Mesenchymal stem cell (in vitro differentiated cells and primary cell): ENCODE data around the gene KCTD7.
"Not testable (repeated sequence)": the region's sequence is repeated elsewhere in the genome, so short reads cannot be mapped to it uniquely, and the experiment has no call there.

Experiments used
- DNase-seq: peaks from one replicate; pipeline ENCODE4 v3.0.0-alpha.2; 2013
- H2AFZ ChIP-seq: one replicate; pipeline ENCODE4 v1.6.1; 2013; ENCODE audit warnings: low read depth, mild to moderate bottlenecking, control low read depth, inconsistent platforms, low read length, moderate library complexity
- H2AK5ac ChIP-seq: 2 replicates; pipeline ENCODE4 v1.6.1; 2013; ENCODE audit warnings: low read length, moderate library complexity, mild to moderate bottlenecking, inconsistent platforms; ENCODE audit not compliant: severe bottlenecking
- H2BK120ac ChIP-seq: one replicate; pipeline ENCODE4 v1.6.1; 2013; ENCODE audit warnings: low read depth, mild to moderate bottlenecking, inconsistent platforms, low read length, moderate library complexity
- H2BK12ac ChIP-seq, 2 experiments: one replicate each; pipeline ENCODE4 v1.6.1; 2013; ENCODE audit warnings: inconsistent platforms in 2 of 2, low read length in 2 of 2, mild to moderate bottlenecking in 2 of 2, moderate library complexity in 2 of 2, control low read depth in 1 of 2
- H2BK15ac ChIP-seq: one replicate; pipeline ENCODE4 v1.6.1; 2013; ENCODE audit warnings: mild to moderate bottlenecking, low read depth, inconsistent platforms; ENCODE audit not compliant: poor library complexity, severe bottlenecking
- H2BK5ac ChIP-seq: 2 replicates; pipeline ENCODE4 v1.6.1; 2013; ENCODE audit warnings: low read depth, mild to moderate bottlenecking, low read length, control low read depth, inconsistent platforms; ENCODE audit not compliant: poor library complexity, severe bottlenecking
- H3K14ac ChIP-seq, 2 experiments: one replicate each; pipeline ENCODE4 v1.6.1; 2013; ENCODE audit warnings: inconsistent platforms in 2 of 2, low read length in 2 of 2, control low read depth in 1 of 2, mild to moderate bottlenecking in 1 of 2, moderate library complexity in 1 of 2
- H3K18ac ChIP-seq, 2 experiments: one replicate each; pipeline ENCODE4 v1.6.1; 2013; ENCODE audit warnings: inconsistent platforms in 2 of 2, low read length in 2 of 2, control low read depth in 1 of 2, low read depth in 1 of 2, mild to moderate bottlenecking in 1 of 2
- H3K23ac ChIP-seq, 2 experiments: one replicate each; pipeline ENCODE4 v1.6.1; 2013; ENCODE audit warnings: inconsistent platforms in 2 of 2, low read length in 2 of 2, mild to moderate bottlenecking in 2 of 2, moderate library complexity in 2 of 2, control low read depth in 1 of 2
- H3K27ac ChIP-seq: 2 replicates; pipeline ENCODE4 v1.5.1; 2013; ENCODE audit warnings: mild to moderate bottlenecking, moderate library complexity, low read length, control low read depth, inconsistent platforms; ENCODE audit not compliant: poor library complexity, severe bottlenecking
- H3K27me3 ChIP-seq, 2 experiments: 2 replicates each; pipeline versions ENCODE4 v1.6.1 to v1.7.0; 2013; ENCODE audit warnings: low read length in 2 of 2, mild to moderate bottlenecking in 2 of 2, moderate library complexity in 2 of 2, control low read depth in 1 of 2, inconsistent platforms in 1 of 2; ENCODE audit not compliant: control insufficient read depth in 1 of 2, insufficient read depth in 1 of 2
- H3K36me3 ChIP-seq, 2 experiments: 2 replicates each; pipeline versions ENCODE4 v1.6.1 to v1.7.0; 2013; ENCODE audit warnings: low read length in 2 of 2, control low read depth in 1 of 2, inconsistent platforms in 1 of 2, low read depth in 1 of 2, mild to moderate bottlenecking in 1 of 2; ENCODE audit not compliant: insufficient read depth in 2 of 2, control insufficient read depth in 1 of 2
- H3K4ac ChIP-seq, 2 experiments: one replicate each; pipeline ENCODE4 v1.6.1; 2013; ENCODE audit warnings: inconsistent platforms in 2 of 2, low read length in 2 of 2, mild to moderate bottlenecking in 2 of 2, moderate library complexity in 2 of 2, control low read depth in 1 of 2, low read depth in 1 of 2
- H3K4me1 ChIP-seq: 2 replicates; pipeline ENCODE4 v1.6.1; 2013; ENCODE audit warnings: low read depth, low read length, control low read depth; ENCODE audit not compliant: control insufficient read depth, insufficient read depth
- H3K4me2 ChIP-seq: 2 replicates; pipeline ENCODE4 v1.6.1; 2013; ENCODE audit warnings: low read length, mild to moderate bottlenecking, inconsistent platforms; ENCODE audit not compliant: poor library complexity, severe bottlenecking
- H3K4me3 ChIP-seq, 2 experiments: 2 replicates each; pipeline versions ENCODE4 v1.5.1 to v1.7.0; 2013; ENCODE audit warnings: low read length in 2 of 2, mild to moderate bottlenecking in 2 of 2, control low read depth in 1 of 2, low read depth in 1 of 2; ENCODE audit not compliant: insufficient read depth in 1 of 2
- H3K79me1 ChIP-seq: replicated peaks from 2 replicates; pipeline ENCODE4 v1.6.1; 2013; ENCODE audit warnings: mild to moderate bottlenecking, control low read depth, low read length, inconsistent platforms; ENCODE audit not compliant: poor library complexity, severe bottlenecking
- H3K9ac ChIP-seq: 2 replicates; pipeline ENCODE4 v1.7.0; 2013; ENCODE audit warnings: mild to moderate bottlenecking, low read length, moderate library complexity
- H3K9me3 ChIP-seq: 2 replicates; pipeline ENCODE4 v1.7.0; 2013; ENCODE audit warnings: mild to moderate bottlenecking, low read length; ENCODE audit not compliant: control insufficient read depth
- H4K8ac ChIP-seq: one replicate; pipeline ENCODE4 v1.6.1; 2013; ENCODE audit warnings: inconsistent platforms, mild to moderate bottlenecking, low read length, moderate library complexity
- H4K91ac ChIP-seq: one replicate; pipeline ENCODE4 v1.6.1; 2013; ENCODE audit warnings: mild to moderate bottlenecking, low read length, inconsistent platforms
- WGBS: methylation state at CpG from one replicate; pipeline ENCODE4 v1.1.7; 2013; ENCODE audit warnings: mixed read lengths; 5-methylcytosine and 5-hydroxymethylcytosine counted together

The KCTD7 gene

DNA sequence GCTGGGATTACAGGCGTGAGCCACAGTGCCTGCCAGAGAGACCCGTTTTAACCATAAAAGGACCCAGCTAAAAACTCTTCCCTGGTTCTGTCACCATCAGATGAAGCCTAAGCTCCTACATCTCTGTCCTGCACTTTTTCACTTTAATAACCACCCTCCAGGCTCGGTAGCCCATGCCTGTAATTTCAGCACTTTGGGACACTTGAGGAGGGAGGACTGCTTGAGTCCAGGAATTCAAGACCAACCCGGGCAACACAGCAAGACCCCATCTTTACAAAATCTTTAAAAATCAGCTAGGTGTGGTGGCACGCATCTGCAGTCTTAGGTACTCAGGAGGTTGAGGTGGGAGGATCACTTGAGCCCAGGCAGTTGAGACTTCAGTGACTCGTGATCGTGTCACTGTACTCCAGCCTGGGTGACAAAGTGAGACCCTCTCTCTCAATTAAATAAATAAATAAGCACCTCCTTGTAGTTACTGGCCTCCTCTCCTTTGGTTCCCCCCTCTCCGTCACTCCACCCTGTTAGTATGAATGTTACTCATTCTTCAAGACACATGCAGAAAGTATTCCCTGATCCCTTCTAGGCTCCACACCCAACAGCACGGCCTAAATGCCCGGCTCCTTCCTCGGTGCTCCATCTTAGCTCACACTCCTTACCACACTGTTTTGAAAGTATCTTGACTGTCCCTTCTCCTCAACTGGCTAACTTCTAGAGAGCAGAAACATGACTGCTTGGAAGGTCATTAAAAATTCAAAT lies 38.2 kb upstream of the KCTD7 start:
- H2BK12ac ChIP-seq, H2BK5ac ChIP-seq, H2BK120ac ChIP-seq, H2AK5ac ChIP-seq, H3K18ac ChIP-seq, H3K14ac ChIP-seq, H2BK15ac ChIP-seq, H4K91ac ChIP-seq, H3K79me1 ChIP-seq, H3K23ac ChIP-seq, H3K27me3 ChIP-seq, H3K27ac ChIP-seq, H3K9me3 ChIP-seq, H2AFZ ChIP-seq, H3K36me3 ChIP-seq, H3K4ac ChIP-seq, H4K8ac ChIP-seq: not testable (repeated sequence)
- peak; percentile 51 for DNase-seq
- H3K4me2 ChIP-seq, result peak overlapping the region; percentile 67
- H3K9ac ChIP-seq, result peak overlapping the region; percentile 100
- H3K4me1 ChIP-seq, result peaks cover 15% of the 10 kb centered on the region
- WGBS, result 61% methylated on average over 10 of the region's 11 CpGs
- peak overlapping the region in 1 of 2 experiments; percentile 90 for H3K4me3 ChIP-seq

DNA sequence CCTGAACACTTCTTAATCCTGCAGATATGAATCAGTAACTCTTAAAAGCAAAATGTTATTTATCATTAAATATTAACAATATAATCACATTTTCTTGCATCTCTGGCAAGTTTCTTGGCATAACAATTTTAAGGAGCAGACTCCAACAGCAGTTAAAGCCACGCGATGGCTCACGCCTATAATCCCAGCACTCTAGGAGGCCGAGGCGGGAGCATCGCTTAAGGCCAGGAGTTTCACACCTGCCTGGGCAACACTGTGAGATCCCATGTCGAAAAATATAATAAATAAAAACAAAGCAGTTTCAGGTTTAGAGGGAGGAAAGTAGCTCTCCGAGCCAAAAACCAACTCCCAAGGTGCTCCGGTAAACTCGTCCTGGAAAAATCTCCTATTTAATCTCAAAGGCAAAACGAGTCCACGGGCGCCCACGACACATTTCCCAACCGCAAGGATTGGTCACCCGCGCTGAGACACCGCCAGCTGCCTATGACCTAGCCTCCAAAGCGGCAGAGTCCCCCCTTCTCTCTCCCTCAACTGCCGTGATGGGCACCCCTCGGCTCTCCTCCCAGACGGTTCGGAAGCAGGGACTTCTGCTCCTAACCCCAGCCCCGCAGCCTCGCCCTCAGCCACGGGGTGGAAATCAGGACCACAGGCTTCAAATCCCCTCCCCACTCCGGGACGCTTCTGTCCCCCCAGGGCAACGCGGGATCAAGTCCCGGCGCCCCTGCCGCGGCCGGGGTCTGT lies 37.5 kb upstream of the KCTD7 start:
- H3K23ac ChIP-seq, result peak overlapping the region in 1 of 2 experiments; percentile 89
- H3K18ac ChIP-seq, result peak overlapping the region; percentile 99 to 100
- not testable (repeated sequence) for H2BK120ac ChIP-seq, H3K36me3 ChIP-seq, H3K79me1 ChIP-seq, H3K9me3 ChIP-seq, H3K27me3 ChIP-seq, H2BK15ac ChIP-seq
- peaks cover 15% of the 10 kb centered on the region for H3K4me1 ChIP-seq
- peak overlapping the region in 1 of 2 experiments; percentile 42 for H2BK12ac ChIP-seq
- H2BK5ac ChIP-seq, result peak overlapping the region; percentile 90
- H2AK5ac ChIP-seq, result peak overlapping the region; percentile 42
- peak; percentile 39 for DNase-seq
- peak overlapping the region; percentile 100 for H3K9ac ChIP-seq
- H4K91ac ChIP-seq, result peak overlapping the region; percentile 97
- 4% methylated on average over 32 of the region's 35 CpGs for WGBS
- H3K4ac ChIP-seq, result peak overlapping the region; percentile 3 to 45
- peak overlapping the region; percentile 79 for H3K4me2 ChIP-seq
- peak overlapping the region; percentile 90 to 98 for H3K4me3 ChIP-seq
- peak overlapping the region; percentile 8 for H2AFZ ChIP-seq
- peak overlapping the region; percentile 83 for H3K27ac ChIP-seq
- H4K8ac ChIP-seq, result peak overlapping the region; percentile 4
- H3K14ac ChIP-seq, result peak overlapping the region; percentile 82 to 90

DNA sequence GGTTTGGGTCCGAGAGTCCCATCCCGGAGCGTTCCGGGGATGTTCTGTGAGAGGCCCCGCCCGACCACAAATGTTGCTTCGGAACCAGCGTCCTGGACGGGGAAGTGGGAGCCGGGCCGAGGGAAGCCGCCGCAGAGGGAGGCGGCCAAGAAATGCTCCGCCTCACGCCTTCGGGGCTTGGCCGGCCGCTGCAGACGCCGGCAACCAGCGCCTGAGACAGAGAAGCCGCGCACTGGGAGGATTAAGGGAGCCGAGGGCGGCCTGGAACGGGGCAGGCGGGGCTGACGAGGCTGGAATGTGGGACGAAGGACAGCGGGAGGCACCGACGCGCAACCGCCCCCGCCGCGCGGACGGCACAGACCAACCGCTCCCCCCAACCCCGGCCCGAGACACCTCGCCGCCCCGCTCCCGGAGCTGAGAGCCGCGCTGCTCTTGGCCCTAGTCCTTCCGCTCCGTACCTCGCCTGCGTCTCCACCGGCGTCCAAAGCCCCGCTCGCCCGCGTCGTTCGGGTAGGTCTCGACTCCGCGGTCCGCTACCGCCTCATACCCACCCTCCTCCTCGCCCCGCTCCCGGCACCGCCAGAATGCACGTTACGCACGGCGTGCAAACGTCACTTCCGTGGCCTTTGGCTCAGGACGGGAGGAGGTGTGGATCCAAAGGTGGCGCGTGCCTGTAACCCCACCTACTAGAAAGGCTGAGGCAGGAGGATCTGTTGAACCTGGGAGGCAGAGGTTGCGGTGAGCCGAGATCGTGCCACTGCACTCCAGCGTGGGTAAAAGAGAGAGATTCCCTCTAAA lies 36.7 kb upstream of the KCTD7 start:
- Histone ChIP-seq H3K79me1 (peaks cover 3% of the 10 kb centered on the region), H3K27me3 (no peaks in the 10 kb centered on the region), H2BK15ac (peak overlapping the region; percentile 60), H2BK120ac (no peak overlapping the region), H4K8ac (peak overlapping the region; percentile 98), H2AFZ (peak overlapping the region; percentile 84), H2AK5ac (peak overlapping the region; percentile 42), H3K14ac (peak overlapping the region; percentile 82 to 99), H3K27ac (peak overlapping the region; percentile 92), H3K4ac (peak overlapping the region; percentile 3 to 45), H3K4me2 (peak overlapping the region; percentile 79), H2BK5ac (peak overlapping the region; percentile 97), H3K18ac (peak overlapping the region; percentile 99 to 100), H3K9ac (peak overlapping the region; percentile 100), H3K23ac (peak overlapping the region in 1 of 2 experiments; percentile 98), H3K9me3 (no peaks in the 10 kb centered on the region), H3K4me3 (peak overlapping the region; percentile 90 to 98), H2BK12ac (peak overlapping the region in 1 of 2 experiments; percentile 42), H3K36me3 (peaks cover 0 to 4% of the 10 kb centered on the region in 2 experiments), H4K91ac (peak overlapping the region; percentile 97), H3K4me1 (peaks cover 15% of the 10 kb centered on the region)
- peak; percentile 92 for DNase-seq
- WGBS, result under 1% methylated on average over 61 of the region's 83 CpGs
